ENCODE measurements around the gene GTPBP4.

DNA sequence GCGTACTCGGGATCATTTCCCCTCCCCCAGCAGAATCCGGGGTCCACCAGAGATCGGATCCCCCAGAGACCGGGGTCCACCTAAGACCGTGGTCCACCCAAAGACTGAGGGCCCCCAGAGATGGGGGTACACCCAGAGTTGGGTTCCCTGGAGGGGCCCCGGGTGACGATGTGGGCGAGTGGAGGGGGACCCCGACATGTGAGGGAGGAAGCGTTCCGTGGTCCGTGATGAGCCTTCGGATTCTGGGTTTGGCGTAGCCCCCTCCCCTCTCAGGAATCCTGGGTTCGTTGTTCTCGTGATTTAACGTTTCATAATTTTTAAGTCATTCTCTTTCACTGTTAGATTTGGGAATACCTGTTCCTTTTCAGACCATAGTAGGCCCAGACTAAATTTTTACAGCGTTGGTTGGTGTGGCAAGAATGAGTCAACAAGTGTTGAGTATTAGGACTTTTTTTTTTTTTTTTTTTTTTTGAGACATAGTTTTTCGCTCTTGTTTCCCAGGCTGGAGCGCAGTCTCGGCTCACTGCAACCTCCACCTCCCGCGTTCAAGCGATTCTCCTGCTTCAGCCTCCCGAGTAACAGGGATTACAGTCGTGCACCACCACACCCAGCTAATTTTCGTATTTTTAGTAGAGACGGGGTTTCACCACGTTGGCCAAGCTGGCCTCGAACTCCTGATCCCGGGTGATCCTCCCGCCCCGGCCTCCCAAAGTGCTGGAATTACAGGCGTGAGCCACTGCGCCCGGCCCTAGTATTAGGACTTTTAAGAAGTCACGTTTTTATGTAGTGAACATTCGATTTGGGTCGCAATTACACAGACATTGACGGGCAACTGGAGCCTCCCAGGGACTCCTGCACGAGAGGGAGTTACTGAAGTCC is 672 bp downstream of the GTPBP4 start:
- TF ChIP-seq, protein P1, sequence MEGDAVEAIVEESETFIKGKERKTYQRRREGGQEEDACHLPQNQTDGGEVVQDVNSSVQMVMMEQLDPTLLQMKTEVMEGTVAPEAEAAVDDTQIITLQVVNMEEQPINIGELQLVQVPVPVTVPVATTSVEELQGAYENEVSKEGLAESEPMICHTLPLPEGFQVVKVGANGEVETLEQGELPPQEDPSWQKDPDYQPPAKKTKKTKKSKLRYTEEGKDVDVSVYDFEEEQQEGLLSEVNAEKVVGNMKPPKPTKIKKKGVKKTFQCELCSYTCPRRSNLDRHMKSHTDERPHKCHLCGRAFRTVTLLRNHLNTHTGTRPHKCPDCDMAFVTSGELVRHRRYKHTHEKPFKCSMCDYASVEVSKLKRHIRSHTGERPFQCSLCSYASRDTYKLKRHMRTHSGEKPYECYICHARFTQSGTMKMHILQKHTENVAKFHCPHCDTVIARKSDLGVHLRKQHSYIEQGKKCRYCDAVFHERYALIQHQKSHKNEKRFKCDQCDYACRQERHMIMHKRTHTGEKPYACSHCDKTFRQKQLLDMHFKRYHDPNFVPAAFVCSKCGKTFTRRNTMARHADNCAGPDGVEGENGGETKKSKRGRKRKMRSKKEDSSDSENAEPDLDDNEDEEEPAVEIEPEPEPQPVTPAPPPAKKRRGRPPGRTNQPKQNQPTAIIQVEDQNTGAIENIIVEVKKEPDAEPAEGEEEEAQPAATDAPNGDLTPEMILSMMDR (IDR thresholded peaks at IDR 0.05; ENCODE audit: insufficient read depth, low read depth, low read length): no peak
- TF ChIP-seq EZH2 (IDR thresholded peaks at IDR 0.05; ENCODE audit: insufficient read depth, low read length): no peak
